IMR-90 (cell line): Measurements from ENCODE around the gene HTT. TPM values are rescaled to one million over a fixed set of nuclear protein-coding genes. Genes with fewer than 3 reads are reported as not detected.

ENCODE experiments used
- ATAC-seq: fragments of 200-7000 bp; cut with Tn5 transposase; 2 replicates; pipeline ENCODE4 v1.9.1; 2020; ENCODE audit warnings: low read depth, mild to moderate bottlenecking, moderate library complexity
- BruUV-seq: library from RNA; stranded (reverse); fragments of 400-500 nt; replicated peaks from 2 replicates; lab custom pipeline; 2021; lab: Mats Ljungman, UMichigan
- CTCF ChIA-PET: fragments of 300-600 bp; formaldehyde crosslinking; extraction: SDS; loops from one replicate; lab custom pipeline; 2021; ENCODE audit warnings: antibody characterized with exemption; lab: Yijun Ruan, JAX
- POLR2A ChIA-PET: fragments of 300-600 bp; sonication (Branson Sonifier 250); formaldehyde crosslinking; loops from one replicate; lab custom pipeline; 2022; ENCODE audit warnings: antibody characterized with exemption; ENCODE audit not compliant: unreplicated experiment; lab: Charles Lee
- DNase-seq: peaks from one replicate; pipeline ENCODE4 v3.0.0; 2013
- H2AFZ ChIP-seq: replicated peaks from 2 replicates; pipeline ENCODE3; 2013; ENCODE audit warnings: low read length, mild to moderate bottlenecking; ENCODE audit not compliant: poor library complexity
- H2AK5ac ChIP-seq: 2 replicates; pipeline ENCODE4 v1.6.1; 2013; ENCODE audit warnings: low read depth, low read length, inconsistent platforms
- H2AK9ac ChIP-seq: replicated peaks from 2 replicates; pipeline ENCODE3; 2013; ENCODE audit warnings: mild to moderate bottlenecking, low read depth, low read length, moderate library complexity; ENCODE audit not compliant: poor library complexity
- H2BK120ac ChIP-seq: 2 replicates; pipeline ENCODE4 v1.6.1; 2013; ENCODE audit warnings: low read depth, low read length, inconsistent platforms
- H2BK15ac ChIP-seq: 3 replicates; pipeline ENCODE4 v1.6.1; 2013; ENCODE audit warnings: low read depth, low read length, inconsistent platforms
- H2BK20ac ChIP-seq: 2 replicates; pipeline ENCODE4 v1.6.1; 2013; ENCODE audit warnings: low read depth, mild to moderate bottlenecking, inconsistent platforms, low read length, moderate library complexity
- H2BK5ac ChIP-seq: 2 replicates; pipeline ENCODE4 v1.6.1; 2013; ENCODE audit warnings: mild to moderate bottlenecking, low read depth, low read length, inconsistent platforms; ENCODE audit not compliant: poor library complexity, severe bottlenecking
- H3K14ac ChIP-seq: replicated peaks from 2 replicates; pipeline ENCODE4 v1.6.1; 2013; ENCODE audit warnings: low read depth, low read length, inconsistent platforms
- H3K18ac ChIP-seq: 2 replicates; pipeline ENCODE4 v1.6.1; 2013; ENCODE audit warnings: low read depth, low read length, control low read depth
- H3K23ac ChIP-seq: 2 replicates; pipeline ENCODE4 v1.6.1; 2013; ENCODE audit warnings: low read depth, low read length, inconsistent platforms
- H3K27ac ChIP-seq: 2 replicates; pipeline ENCODE4 v1.5.1; 2013; ENCODE audit warnings: mild to moderate bottlenecking, control low read depth, low read length; ENCODE audit not compliant: insufficient read depth
- H3K27me3 ChIP-seq: 2 replicates; pipeline ENCODE4 v1.6.1; 2013; ENCODE audit warnings: low read length; ENCODE audit not compliant: control insufficient read depth, insufficient read depth
- H3K36me3 ChIP-seq: 2 replicates; pipeline ENCODE4 v1.6.1; 2013; ENCODE audit warnings: low read length, mixed read lengths; ENCODE audit not compliant: control insufficient read depth, insufficient read depth
- H3K4ac ChIP-seq: 2 replicates; pipeline ENCODE4 v1.6.1; 2013; ENCODE audit warnings: low read depth, low read length, inconsistent platforms
- H3K4me1 ChIP-seq: 2 replicates; pipeline ENCODE4 v1.6.1; 2013; ENCODE audit warnings: low read length, mixed read lengths; ENCODE audit not compliant: control insufficient read depth, insufficient read depth
- H3K4me2 ChIP-seq: 2 replicates; pipeline ENCODE4 v1.6.1; 2013; ENCODE audit warnings: low read depth, mild to moderate bottlenecking, control low read depth, low read length, moderate library complexity
- H3K4me3 ChIP-seq: 2 replicates; pipeline ENCODE4 v1.5.1; 2013; ENCODE audit warnings: low read depth, mild to moderate bottlenecking, control low read depth, low read length, moderate library complexity; ENCODE audit not compliant: insufficient read depth
- H3K56ac ChIP-seq: 2 replicates; pipeline ENCODE4 v1.6.1; 2013; ENCODE audit warnings: low read length, inconsistent platforms; ENCODE audit not compliant: insufficient read depth; ENCODE audit errors: extremely low read depth
- H3K79me1 ChIP-seq, 2 experiments: 2 replicates each; pipeline ENCODE4 v1.6.1; 2013; ENCODE audit warnings: low read length in 2 of 2, inconsistent platforms in 1 of 2, low read depth in 1 of 2
- H3K9ac ChIP-seq: 2 replicates; pipeline ENCODE4 v1.6.1; 2013; ENCODE audit warnings: low read depth, low read length, control low read depth
- H3K9me1 ChIP-seq: 2 replicates; pipeline ENCODE4 v1.6.1; 2013; ENCODE audit warnings: low read length, inconsistent platforms; ENCODE audit not compliant: insufficient read depth
- H3K9me3 ChIP-seq: 2 replicates; pipeline ENCODE4 v1.6.1; 2013; ENCODE audit warnings: low read length; ENCODE audit not compliant: control insufficient read depth, insufficient read depth
- H4K20me1 ChIP-seq: 2 replicates; pipeline ENCODE4 v1.6.1; 2013; ENCODE audit warnings: low read length, inconsistent platforms; ENCODE audit not compliant: insufficient read depth
- H4K5ac ChIP-seq: 2 replicates; pipeline ENCODE4 v1.6.1; 2013; ENCODE audit warnings: mild to moderate bottlenecking, low read depth, low read length, control low read depth
- H4K8ac ChIP-seq, 2 experiments: 2 replicates each; pipeline ENCODE4 v1.6.1; 2013; ENCODE audit warnings: low read depth in 2 of 2, low read length in 2 of 2, control low read depth in 1 of 2, inconsistent platforms in 1 of 2
- H4K91ac ChIP-seq: 2 replicates; pipeline ENCODE4 v1.6.1; 2013; ENCODE audit warnings: low read depth, low read length, inconsistent platforms; ENCODE audit not compliant: insufficient read depth
- CEBPB ChIP-seq: IDR thresholded peaks from 2 replicates; pipeline ENCODE4 v1.6.1; 2012; ENCODE audit warnings: low read depth, low read length, improper control_type of control experiment
- CTCF ChIP-seq: conservative IDR thresholded peaks from 2 replicates; pipeline ENCODE4 v1.5.1; 2012; ENCODE audit warnings: mild to moderate bottlenecking, low read depth, low read length, improper control_type of control experiment
- ELK1 ChIP-seq: fragments of 150-350 bp; IDR thresholded peaks from 2 replicates; pipeline ENCODE4 v1.6.1; 2016; ENCODE audit warnings: low read depth, mild to moderate bottlenecking, low read length, moderate library complexity, borderline replicate concordance
- FOS ChIP-seq: fragments of 150-350 bp; IDR thresholded peaks from 2 replicates; pipeline ENCODE4 v1.6.1; 2016; ENCODE audit warnings: low read depth, low read length
- MAFK ChIP-seq: IDR thresholded peaks from 2 replicates; pipeline ENCODE4 v1.6.1; 2012; ENCODE audit warnings: low read depth, low read length, improper control_type of control experiment
- MAZ ChIP-seq: IDR thresholded peaks from 2 replicates; pipeline ENCODE4 v1.6.1; 2012; ENCODE audit warnings: low read depth, mild to moderate bottlenecking, low read length, improper control_type of control experiment, moderate library complexity, borderline replicate concordance
- POLR2A ChIP-seq: IDR thresholded peaks from 2 replicates; pipeline ENCODE4 v1.6.1; 2012; ENCODE audit warnings: mild to moderate bottlenecking, low read depth, low read length
- SMC3 ChIP-seq: fragments of 150-350 bp; IDR thresholded peaks from 2 replicates; pipeline ENCODE4 v1.6.1; 2016; ENCODE audit warnings: low read depth, mild to moderate bottlenecking, antibody characterized with exemption, low read length, moderate library complexity
- USF2 ChIP-seq: fragments of 150-350 bp; IDR thresholded peaks from 2 replicates; pipeline ENCODE4 v1.6.1; 2017; ENCODE audit warnings: mild to moderate bottlenecking, antibody characterized with exemption, low read length, low read depth
- WGBS, 2 experiments: methylation state at CpG; one replicate each; pipeline versions ENCODE4 v1.1.5 to v1.1.7; 2013; ENCODE audit warnings: missing lambda C conversion rate in 2 of 2; ENCODE audit not compliant: insufficient read length in 1 of 2; ENCODE audit errors: extremely low coverage in 2 of 2; 5-methylcytosine and 5-hydroxymethylcytosine counted together
- dilution Hi-C: fragments of 300-500 bp; cut with HindIII; formaldehyde crosslinking; loops from one replicate; pipeline ENCODE4 v1.14.3; 2018; ENCODE audit warnings: low sequenced_read_pairs; ENCODE audit not compliant: unreplicated experiment
- in situ Hi-C: fragments of 300-500 bp; cut with MboI; formaldehyde crosslinking; loops from 3 replicates; pipeline ENCODE4 v1.14.3; 2019; ENCODE audit warnings: low sequenced_read_pairs, inconsistent platforms, mixed read lengths
- intact Hi-C: fragments of 100-400 bp; cut with micrococcal nuclease; formaldehyde crosslinking; loops from 2 replicates; pipeline ENCODE4 v1.10.0; 2022
- polyA plus RNA-seq, 3 experiments: library from polyadenylated mRNA; depleted of rRNA; stranded (reverse); fragments of >200 nt; gene quantifications; 2 replicates each; pipeline ENCODE4 v1.2.3, GENCODE V29; 2012; ENCODE audit warnings: low replicate concordance in 1 of 3
- total RNA-seq: library from RNA; depleted of rRNA; stranded (reverse); fragments of >200 nt; gene quantifications from 2 replicates; pipeline ENCODE4 v1.2.3, GENCODE V29; 2012

The HTT gene
- total and polyA plus RNA-seq, 2 of the 4 experiments (the other 2 are of a cell fraction) = 11.6 to 14.3 TPM

GRCh38 chr4:3177905-3178304, 103.4 kb downstream of the HTT start:
- CTCF ChIA-PET = no interaction called here

More at GRCh38 chr4:3177905-3178304, 103.4 kb downstream of the HTT start:
- no peak for ATAC-seq
- no peaks in the 10 kb centered on the region for H3K9me3 ChIP-seq
- TF ChIP-seq USF2 (no peak), MAZ (no peak), ELK1 (no peak), CEBPB (no peak), CTCF (no peak), MAFK (no peak), FOS (no peak), POLR2A (no peak), SMC3 (no peak)
- H3K36me3 ChIP-seq = peaks cover 39% of the 10 kb centered on the region
- no peak overlapping the region for H3K9ac ChIP-seq
- dilution Hi-C loops (no loop called here), in situ Hi-C loops (no loop called here), intact Hi-C loops (no loop called here)
- no peak overlapping the region for H3K56ac ChIP-seq
- no peak overlapping the region for H2BK20ac ChIP-seq
- POLR2A ChIA-PET = no interaction called here
- H4K20me1 ChIP-seq = peaks cover 5% of the 10 kb centered on the region
- no peak overlapping the region for H4K91ac ChIP-seq
- DNase-seq = no peak
- BruUV-seq = no TSS peak
- no peak overlapping the region for H4K8ac ChIP-seq
- no peak overlapping the region for H3K4me3 ChIP-seq
- peaks cover 0 to 6% of the 10 kb centered on the region in 2 experiments; a peak in 3 of 4 replicates for H3K79me1 ChIP-seq
- no peak overlapping the region for H3K18ac ChIP-seq
- H2BK120ac ChIP-seq = no peak overlapping the region
- no peak overlapping the region for H4K5ac ChIP-seq
- no CpG with 5 or more reads among the region's 7 CpGs for WGBS, 2 experiments
- H3K4ac ChIP-seq = no peak overlapping the region
- no peaks in the 10 kb centered on the region for H3K27me3 ChIP-seq
- no peak overlapping the region for H2BK15ac ChIP-seq
- H2AK5ac ChIP-seq = no peak overlapping the region
- H3K23ac ChIP-seq = no peak overlapping the region
- no peak overlapping the region for H3K4me2 ChIP-seq
- H2BK5ac ChIP-seq = no peak overlapping the region
- H2AFZ ChIP-seq = no peak overlapping the region
- H3K4me1 ChIP-seq = peaks cover 10% of the 10 kb centered on the region
- H2AK9ac ChIP-seq = no peak overlapping the region
- peaks cover 7% of the 10 kb centered on the region for H3K9me1 ChIP-seq
- H3K27ac ChIP-seq = no peak overlapping the region
- H3K14ac ChIP-seq = no peak overlapping the region
